Epithelial cell of esophagus (primary cell): ENCODE data around the gene TSPYL6.

Experiments used
- DNase-seq: peaks from one replicate; pipeline ENCODE4 v3.0.0; 2010; ENCODE audit warnings: low read depth
- H3K4me3 ChIP-seq: 2 replicates; pipeline ENCODE4 v1.5.1; 2011; ENCODE audit warnings: mild to moderate bottlenecking, low read length, control low read depth
- CTCF ChIP-seq: IDR thresholded peaks from 2 replicates; pipeline ENCODE4 v1.5.1; 2011; ENCODE audit warnings: low read depth, mild to moderate bottlenecking, low read length, control low read depth, inconsistent platforms; ENCODE audit not compliant: insufficient read depth; ENCODE audit errors: missing control alignments

TSPYL6 gene

GRCh38 chr2:54239427-54239826 is 16.6 kb downstream of the TSPYL6 start:
- no peak for TF ChIP-seq CTCF
- H3K4me3 ChIP-seq: no peak overlapping the region
- DNase-seq: no peak

DNA sequence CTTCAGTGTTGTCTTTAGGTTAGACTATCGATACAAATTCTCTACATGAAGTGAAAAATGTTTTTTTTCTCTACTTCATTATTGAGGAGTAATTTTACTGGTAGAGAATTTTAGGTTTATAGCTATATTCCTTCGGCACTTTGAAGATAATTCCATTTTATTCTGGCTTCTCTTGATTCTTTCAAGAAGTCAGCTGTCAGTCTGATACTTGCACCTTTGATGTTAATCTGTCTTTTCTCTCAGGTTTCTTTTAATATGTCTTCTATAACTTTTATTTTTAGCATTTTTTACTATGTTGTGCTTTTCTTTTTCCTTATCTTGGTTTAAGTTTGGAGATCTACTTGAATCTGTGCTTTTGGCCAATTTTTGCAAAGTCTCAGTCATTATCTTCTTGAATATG is 18.6 kb downstream of the TSPYL6 start:
- no peak for DNase-seq
- TF ChIP-seq CTCF: no peak
- H3K4me3 ChIP-seq: no peak overlapping the region

GRCh38 chr2:54233832-54234649 is 22.0 kb downstream of the TSPYL6 start:
- DNase-seq: no peak
- TF ChIP-seq CTCF: no peak
- no peak overlapping the region for H3K4me3 ChIP-seq

GRCh38 chr2:54228945-54229344 is 27.1 kb downstream of the TSPYL6 start:
- DNase-seq: no peak
- TF ChIP-seq CTCF: no peak
- H3K4me3 ChIP-seq: no peak overlapping the region

DNA sequence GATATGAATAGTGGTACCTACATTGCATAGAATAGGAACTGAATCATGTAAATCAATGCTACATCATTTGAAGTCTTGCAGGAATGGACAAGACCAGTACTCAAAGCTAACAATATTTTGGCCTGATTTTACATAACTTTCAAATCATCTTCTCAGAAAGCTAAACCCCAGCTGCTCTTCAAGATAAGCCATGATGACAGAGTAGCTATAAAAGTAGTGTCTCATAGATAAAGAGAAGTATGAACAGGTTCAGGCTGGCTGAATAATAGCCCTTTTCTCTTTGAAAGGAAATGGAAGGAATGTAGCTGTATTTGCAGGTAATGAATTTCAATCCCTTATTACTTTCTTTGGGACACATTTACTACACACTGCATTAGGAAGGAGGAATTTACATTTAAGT is 28.2 kb downstream of the TSPYL6 start:
- DNase-seq: no peak
- no peak overlapping the region for H3K4me3 ChIP-seq
- TF ChIP-seq CTCF: no peak

- no peak for TF ChIP-seq CTCF
- no peak for DNase-seq
These were observed 29.8 kb downstream of the TSPYL6 start for GRCh38 chr2:54226260-54226659.

GRCh38 chr2:54224997-54225396 is 31.0 kb downstream of the TSPYL6 start:
- no peak overlapping the region for H3K4me3 ChIP-seq
- TF ChIP-seq CTCF: no peak

More at GRCh38 chr2:54226260-54226659, 29.8 kb downstream of the TSPYL6 start:
- H3K4me3 ChIP-seq: no peak overlapping the region

More at GRCh38 chr2:54224997-54225396, 31.0 kb downstream of the TSPYL6 start:
- no peak for DNase-seq
